Daoy (cell line): ENCODE data around the gene SLC35B4. TPM values are rescaled to one million over a fixed set of nuclear protein-coding genes. Genes with fewer than 3 reads are reported as not detected.
A peak's percentile ranks its signal among the peaks of the same experiment; 100 is the strongest.

Experiments
- DNase-seq: peaks from one replicate; pipeline ENCODE4 v3.0.0-alpha.2; 2015; ENCODE audit warnings: low read depth
- total RNA-seq: library from RNA; depleted of rRNA; stranded (reverse); fragments of >200 nt; shearing (Covaris generic); gene quantifications from 2 replicates; pipeline ENCODE4 v1.2.3, GENCODE V29; 2014; rRNA removed

The SLC35B4 gene, protein sequence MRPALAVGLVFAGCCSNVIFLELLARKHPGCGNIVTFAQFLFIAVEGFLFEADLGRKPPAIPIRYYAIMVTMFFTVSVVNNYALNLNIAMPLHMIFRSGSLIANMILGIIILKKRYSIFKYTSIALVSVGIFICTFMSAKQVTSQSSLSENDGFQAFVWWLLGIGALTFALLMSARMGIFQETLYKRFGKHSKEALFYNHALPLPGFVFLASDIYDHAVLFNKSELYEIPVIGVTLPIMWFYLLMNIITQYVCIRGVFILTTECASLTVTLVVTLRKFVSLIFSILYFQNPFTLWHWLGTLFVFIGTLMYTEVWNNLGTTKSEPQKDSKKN
- total RNA-seq = 22.9 and 26.7 TPM in 2 replicates

DNA sequence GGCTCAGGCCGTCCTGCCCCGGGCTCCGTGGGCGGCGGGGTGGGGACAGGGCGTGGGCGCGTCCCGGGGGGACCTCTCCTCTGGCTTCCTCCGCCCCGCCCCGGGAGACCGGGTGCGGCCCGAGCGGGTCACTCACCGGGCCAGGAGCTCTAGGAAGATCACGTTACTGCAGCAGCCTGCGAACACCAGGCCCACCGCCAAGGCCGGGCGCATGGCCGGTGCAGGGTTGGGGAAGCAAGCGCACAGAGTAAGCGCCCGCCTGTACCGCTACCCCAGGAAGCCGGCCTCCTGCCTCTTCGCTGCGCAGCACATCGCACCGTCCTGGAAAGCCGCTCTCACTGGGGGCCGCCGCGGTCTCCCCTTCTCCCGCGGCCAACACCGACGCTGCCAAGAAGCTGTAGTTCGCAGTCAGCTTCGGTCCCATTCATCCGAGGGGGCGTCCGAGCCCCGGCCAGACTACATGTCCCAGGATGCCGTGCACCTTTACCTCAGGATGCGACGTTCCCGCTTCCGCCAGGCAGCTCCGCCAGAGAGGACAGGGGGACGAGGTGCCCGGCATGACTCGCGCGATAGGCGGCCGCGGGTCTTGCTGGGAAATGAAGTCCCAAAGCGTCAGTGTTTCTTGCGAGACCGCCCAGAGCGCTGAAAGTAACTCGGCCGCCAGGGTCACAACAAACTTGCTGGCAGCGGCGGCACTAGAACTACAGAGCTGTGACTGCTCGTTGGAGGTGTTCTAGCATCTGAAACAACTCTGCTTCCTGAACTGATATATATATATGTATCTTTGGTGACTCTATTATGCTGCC is at the start of gene SLC35B4:
Gene SLC35B4 (minus strand): TSS at position 392 of the 806 bp plus-strand sequence. CDS start 179 bp downstream, at position 213.
- peak; percentile 100 for DNase-seq

DNA sequence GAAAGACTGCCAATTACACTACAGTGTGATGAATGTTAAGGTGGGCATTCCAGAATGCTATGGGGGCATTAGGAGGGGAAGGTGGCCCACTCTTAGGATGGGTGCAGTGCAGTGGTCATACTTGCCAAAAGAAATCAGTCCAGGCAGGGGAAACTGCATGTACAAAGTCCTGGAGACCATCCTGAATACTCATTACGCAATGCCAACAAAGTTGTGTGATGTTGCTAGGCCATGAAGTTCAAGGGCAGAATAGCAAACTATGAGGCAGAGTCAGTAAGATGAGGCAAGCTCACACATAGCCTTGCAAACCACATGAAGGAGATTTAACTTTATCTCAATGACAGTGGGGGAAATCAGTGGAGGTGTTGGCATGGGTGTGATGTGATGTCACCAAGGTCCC is 49.8 kb upstream of the SLC35B4 start:
- no peak for DNase-seq

DNA sequence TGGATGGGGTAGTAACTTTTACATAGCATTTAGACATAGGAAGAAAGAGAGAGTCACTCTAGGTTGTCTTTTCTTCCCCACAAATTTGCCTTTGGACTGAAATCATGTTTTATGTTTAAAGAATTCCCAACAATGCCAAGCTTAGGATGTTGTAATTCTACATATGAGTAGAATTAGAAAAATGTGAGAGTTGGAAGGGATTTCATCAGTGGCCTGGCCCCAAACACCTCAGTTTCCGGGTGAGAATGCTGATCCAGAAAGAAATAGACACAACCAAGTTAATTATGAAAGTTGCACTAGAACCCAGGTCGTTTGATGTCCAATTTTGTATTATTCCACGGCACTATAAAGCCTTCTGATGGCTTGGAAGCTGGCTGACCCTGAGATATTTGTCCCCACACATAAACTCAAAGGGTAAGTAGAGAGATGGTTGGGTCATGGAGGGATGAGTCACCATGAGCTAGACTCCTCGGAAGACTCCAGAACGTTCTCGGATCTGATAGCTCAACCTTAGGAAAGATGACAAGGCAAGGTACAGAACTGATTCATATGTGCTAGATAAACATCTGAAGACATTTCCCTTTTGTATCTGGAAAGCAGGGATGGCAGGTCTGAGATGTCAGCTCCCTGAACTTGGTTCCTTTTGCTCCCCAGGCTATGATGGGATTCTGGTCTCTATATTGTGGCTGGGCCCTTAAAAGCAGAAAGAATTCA is 48.8 kb upstream of the SLC35B4 start:
- DNase-seq = no peak

DNA sequence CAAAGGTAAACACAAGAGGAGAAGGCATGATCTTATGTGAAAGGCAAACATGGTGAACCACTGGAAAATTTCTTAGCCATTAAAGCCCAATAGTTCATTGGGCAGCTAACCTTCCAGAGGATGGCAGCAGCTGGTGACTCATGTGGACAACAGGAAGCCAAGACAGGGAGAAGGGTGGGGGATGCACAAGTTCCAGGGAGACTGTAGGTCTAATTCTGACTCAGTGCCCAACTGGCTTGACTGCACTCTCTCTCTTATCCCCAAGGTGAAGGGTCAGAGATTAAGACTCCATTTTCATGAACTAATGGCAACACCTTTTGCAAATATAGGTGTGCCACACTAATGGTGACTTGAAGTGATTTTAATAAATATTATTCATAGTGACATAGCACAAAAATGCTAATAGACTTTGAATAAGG is 47.9 kb upstream of the SLC35B4 start:
- DNase-seq = peak; percentile 79

DNA sequence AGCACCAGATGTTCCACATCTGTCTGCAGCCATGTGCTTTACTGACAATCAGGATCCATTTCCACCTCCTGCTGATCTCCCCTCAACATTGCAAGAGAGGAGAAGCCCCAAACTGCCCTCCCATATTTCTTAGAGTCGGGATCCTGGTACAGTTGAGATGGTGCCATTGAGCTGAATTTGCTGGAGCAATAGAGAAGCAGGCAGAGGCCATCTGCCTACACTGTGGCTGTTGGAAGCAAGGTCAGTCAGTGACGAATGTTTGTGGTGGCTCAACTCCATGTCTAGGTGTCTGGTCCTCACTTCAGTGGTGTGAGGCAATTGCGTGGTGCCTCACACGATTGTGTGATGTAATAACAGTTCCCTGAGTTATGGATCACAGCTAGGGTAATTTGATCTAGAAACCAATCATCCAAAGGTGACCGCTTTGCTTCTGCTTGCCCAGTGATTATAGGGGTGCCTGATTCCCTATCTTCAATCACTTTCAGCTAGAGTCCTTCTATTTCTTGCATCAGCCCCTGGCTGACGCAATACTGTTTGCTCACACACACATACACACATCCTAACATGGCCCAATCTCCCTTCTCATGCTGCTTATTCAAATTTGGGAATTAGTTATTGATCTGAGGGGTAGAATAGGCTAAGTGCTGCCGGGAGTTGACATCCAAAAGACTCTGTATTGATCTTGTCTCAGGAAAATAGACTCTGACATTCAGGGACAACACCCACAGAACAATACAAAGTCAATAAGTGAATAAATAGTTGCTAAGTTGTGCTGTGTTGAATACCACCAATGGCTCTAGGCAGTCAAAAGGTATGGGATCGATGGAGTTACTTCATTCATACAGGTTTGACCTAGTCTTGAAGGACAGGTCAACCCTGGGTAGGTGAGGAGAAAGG is 46.1 kb upstream of the SLC35B4 start:
- DNase-seq = no peak

DNA sequence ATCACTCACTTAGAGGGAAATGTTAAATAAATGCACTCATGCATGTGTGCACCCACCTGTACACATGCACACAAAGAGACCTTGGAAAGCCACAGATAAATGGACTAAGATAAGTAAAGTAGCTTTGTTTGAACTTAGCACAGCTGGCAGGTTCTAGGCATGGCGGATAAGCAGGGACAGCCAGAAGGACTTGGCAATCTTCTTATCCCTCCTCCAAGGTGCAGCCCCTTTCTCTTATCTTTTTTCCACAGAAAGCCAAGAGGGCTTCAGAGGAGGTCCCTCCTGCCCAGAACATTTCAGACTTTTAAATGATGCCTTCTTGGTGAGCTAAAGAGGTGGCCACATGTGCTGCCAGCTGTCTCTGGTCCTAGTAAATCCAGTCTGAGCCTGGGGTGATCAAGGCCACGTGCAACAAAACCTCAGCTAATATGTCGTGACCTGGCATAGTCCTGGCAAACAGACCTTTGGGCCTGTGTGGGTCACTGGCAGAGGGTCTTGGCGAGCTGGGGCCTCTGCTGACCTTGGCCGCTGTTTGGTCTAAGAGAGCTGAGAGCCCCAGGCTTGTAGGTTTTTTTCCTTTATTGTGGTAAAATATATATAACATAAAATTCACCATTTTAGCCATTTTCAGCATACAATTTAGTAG is 43.2 kb upstream of the SLC35B4 start:
- DNase-seq = no peak

DNA sequence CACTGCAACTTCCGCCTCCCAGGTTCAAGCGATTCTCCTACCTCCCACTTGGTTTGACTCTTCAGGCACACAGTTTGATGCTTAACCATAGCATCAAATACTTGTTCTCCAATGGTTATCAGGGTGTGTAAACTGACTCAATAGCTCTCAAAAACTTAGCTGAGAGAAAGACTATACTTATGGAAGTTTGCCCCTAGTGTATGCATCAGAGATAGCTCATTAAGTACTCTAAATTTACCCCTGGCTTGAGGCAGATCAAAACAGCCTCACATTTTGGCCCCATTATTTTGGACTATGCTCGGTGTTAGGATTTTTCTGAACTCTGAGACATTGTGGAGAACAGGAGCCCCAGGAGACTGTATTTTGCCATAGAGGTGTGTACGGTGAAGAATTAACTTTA is 40.8 kb upstream of the SLC35B4 start:
- no peak for DNase-seq

DNA sequence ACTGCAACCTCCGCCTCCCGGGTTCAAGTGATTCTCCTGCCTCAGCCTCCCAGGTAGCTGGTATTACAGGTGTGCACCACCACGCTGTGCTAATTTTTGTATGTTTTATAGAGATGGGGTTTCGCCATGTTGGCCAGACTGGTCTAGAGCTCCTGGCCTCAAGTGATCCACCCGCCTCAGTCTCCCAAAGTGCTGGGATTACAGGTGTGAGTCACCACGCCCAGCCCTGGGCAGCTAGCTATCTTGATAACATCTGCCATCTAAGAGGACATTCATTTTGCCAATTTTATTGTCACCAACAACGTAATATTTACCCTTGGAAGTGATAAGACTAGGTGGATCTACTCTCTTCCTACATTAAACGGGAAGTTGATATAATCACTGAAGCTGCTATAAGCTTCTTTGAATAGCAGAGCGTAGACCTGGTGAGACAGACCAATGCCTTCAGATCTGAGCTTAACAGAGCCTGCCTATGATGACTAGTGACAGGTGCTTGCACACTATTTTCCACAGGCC is 39.7 kb upstream of the SLC35B4 start:
- no peak for DNase-seq

DNA sequence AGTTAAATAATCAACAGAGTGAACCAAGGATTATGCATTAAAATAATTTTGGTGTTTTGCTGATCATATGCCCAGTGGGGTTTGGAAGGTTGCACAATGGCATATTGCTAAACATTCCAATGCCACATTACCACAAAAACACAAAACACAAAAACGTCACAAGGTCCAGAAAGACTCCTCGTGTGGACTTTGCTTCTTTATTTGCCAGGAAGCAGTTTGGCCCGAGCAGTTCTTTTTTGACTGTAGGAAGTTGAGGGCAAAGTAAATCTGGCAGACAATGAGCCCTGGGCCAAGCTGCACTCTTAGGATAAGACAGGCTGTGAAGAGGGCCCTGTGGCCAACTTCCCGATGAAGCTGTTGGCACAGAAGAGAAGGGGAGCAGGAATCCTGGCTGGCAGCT is 39.2 kb upstream of the SLC35B4 start:
- DNase-seq = no peak

DNA sequence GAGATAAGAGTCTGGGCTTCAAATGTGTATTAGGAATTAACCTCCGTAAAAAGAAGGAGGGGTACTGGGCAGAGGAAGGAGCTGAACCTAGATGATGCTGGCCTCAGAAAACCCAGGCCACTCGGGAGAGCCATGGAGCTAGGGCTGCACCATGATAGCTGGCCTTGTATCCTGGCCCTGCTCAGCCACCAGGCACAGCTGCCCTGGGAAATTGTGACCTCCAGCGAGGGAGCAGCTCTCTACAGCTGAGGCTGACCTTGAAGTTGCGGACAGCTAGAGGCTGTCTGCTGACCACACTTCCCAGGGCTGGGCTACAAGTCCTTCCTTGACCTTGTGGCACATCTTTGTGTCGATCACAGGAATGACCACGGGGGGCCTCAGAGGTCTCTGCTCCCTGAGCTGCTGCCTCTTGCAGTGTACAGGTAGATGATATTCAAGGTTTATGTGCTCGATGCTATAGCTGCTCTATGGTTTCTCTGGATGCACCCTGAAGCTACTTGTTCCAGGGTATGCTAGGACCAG is 38.3 kb upstream of the SLC35B4 start:
- DNase-seq = no peak

DNA sequence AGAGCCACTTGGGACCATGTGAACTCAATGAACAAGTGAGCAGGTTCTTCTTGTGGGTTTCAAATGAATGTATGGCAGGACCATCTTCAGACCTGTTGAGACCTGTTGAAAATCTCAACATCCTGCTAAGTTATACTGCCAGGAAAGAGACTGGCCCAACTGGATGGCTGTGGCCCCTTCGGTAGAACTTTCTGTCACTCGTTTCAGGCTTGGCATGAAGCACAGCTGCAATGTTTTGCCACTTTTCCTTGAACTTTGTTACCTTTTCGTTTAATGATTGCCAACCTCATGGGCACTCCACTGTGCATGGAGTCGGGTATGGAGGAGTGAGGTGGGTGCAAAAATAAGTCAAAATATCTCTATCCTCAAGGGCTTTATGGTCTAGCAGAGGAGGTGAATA is 36.7 kb upstream of the SLC35B4 start:
- DNase-seq = no peak

DNA sequence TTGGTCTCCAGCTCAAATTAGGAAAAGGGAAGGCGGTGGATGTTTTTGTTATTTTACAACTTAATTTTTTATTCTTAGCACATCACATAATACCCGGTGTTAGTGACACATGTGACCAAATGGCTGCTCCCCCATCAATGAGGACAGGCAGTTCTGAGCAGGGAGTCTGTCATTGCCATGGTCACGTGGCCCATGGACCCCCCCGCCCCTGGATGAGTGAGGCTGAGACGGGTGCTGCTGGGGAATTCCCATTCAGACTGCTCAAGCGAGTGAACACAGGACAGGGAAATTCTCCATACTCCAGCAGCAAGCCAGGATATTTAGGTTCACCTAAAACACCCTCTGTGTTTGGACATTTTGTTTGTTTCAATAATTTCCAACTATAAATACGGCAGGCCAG is 34.7 kb upstream of the SLC35B4 start:
- peak; percentile 70 for DNase-seq

DNA sequence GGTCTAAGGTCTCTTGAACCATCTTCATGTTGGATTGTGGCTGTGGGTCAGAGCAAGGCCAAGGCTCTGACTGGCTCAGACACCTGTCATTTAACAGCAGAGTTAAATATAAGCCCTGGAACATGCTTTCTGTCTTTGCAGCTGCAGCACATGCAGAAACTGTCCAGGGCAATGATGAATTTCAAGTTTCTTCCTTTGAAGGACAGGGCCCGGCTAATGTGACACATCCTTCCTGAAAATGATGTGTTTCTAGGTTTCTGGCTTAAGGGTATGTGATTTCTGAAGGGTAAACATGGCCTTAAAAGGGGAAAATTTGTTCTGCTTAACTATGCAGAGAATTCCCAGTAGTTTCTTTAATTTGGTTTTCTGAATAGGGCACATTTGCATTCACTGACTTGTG is 34.0 kb upstream of the SLC35B4 start:
- DNase-seq = no peak

DNA sequence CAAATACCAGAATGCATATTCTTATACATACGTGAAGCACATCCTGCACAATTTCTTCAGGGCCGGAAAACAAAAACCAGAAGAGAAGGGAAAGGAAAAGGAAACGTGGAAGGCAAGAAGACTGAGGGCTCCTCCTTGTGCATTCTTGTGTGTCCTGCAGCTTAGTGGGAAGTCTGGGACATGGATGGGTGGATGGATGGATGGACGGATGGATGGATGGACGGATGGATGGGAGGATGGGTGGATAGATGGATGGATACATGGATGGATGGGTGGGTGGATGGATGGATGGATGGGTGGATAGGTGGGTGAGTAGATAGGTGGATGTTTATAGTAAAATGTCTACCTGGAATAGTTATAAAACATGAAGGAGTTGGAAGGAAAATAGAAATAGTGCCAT is 30.8 kb upstream of the SLC35B4 start:
- no peak for DNase-seq

DNA sequence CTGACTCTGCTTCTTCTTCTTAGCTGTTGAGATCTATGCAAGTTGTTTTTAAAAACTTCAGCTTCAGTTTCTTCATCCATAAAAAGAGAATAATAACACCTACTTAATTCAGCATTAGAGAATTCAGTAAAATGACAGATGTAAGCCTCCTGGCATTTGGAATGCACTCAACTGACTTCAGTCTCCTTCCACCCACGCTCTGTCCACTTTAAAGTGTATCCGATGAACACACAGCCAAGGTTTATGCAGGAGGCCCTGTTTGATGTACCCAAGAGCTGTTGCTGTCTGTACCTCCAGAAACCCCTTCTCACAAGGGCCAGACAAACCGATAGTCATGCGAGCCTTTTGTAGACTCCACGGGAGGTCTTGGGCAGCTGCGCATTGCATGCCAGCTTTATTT is 27.1 kb upstream of the SLC35B4 start:
- no peak for DNase-seq

DNA sequence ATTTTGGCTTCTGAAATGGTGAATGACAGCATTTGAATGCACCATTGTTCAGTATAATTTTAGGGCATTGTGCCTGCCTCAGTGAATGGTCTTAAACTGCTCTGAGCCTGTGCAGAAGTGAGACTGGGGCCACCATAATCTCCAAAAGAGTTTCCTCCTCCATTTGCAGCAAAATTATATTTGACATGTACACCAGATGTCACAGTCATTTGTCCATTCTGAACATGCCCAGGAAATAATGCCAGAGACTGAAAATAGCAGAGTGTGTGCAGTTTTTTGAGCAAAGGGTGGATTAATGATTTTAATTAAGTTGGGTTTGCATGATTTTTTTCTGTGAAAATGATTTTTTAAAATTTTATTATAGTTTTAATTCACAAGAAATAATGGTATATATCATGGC is 26.4 kb upstream of the SLC35B4 start:
- DNase-seq = no peak

DNA sequence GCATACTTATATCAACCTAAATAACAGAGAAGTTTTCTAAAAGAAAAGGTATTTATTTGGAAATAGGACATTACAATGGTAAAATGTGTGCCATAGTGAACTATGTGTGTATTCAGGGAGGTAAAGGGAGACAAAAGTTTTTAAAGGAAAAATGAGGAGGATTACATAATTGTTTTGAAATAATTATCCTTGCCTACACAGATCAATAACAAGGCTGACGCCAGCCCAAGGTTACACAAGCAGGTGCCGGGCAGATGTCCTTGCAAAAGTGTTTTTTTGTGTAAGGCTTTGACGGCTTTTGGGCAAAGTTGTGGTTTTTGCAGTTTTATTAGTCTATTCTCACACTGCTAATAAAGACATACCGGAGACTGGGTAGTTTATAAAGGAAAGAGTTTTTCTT is 22.7 kb upstream of the SLC35B4 start:
- DNase-seq = no peak

DNA sequence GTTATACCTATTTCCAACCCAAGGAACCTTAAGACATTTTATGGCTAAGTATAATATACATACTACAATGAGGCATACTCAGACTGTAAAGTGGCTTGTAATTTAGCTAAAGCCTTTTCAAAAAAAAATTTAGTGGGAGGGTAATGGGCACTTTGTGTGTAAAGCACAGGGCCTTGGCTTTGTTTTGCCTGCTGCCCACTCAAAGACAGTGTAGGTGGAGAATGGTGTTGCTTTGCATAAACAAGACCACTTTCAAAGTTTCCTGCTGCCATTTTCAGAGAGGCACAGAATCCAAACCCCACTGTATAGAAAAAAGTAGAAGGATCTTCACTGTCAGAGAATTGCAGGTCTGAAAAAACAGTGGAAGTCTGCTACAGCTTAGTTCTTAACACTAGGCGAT is 21.2 kb upstream of the SLC35B4 start:
- DNase-seq = no peak

DNA sequence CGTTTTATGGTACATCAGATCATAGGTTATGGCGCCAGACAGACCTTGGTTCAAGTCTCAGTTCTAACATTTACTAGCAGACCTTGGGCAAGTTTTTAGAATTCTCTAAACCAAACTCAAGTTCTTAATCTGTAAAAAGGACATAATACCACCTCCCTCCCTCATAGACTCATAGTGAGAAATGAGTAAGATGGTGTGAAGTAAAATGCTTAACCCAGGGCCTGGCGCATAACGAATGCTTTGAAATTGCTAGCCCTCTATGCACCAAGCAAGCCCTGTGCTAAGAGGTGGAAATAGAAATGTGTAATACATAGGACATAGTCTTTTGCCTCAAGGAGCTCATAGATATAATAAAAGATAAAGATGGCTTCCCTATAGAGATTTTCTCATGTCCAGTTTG is 17.7 kb upstream of the SLC35B4 start:
- DNase-seq = no peak

DNA sequence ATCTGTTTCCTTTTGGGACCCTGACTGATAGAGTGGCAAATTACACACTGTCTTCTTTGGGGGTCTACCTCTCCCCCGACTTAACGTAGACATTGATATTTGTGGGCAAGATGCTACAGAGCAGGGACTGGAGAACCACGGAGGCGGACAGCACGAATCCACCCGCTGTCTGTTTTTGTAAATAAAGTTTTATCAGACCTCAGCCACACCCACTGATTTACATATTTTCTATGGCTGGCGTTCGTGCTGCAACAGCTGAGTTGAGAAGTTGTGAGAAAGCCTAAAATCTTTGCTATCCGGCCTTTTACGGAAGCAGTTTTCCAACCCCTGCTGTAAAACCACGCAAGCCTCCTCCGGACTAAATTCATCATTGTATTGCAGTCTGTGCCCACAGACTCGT is 17.2 kb upstream of the SLC35B4 start:
- no peak for DNase-seq

DNA sequence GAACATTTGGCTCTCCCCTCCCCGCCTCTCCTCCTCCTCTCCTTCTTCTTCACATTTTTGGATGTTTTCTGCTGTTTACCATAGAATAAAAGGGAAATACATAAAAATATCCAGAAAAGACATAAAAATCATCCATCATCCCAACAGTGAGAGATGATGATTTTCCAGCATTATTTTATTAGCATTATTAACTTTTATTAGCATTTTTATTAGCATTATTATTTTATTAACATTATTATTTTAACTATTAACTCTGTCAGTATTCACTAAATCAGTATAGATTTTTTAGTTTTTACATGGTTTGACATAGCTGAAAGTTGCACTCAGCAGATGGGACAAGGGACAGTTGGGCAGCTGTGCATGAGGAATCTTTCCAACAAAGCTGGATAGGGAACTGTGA is 16.2 kb upstream of the SLC35B4 start:
- DNase-seq = no peak
